K562 (cell line): Measurements from ENCODE around the gene STK24. TPM values are rescaled to one million over a fixed set of nuclear protein-coding genes. Genes with fewer than 3 reads are reported as not detected.
A peak's percentile ranks its signal among the peaks of the same experiment; 100 is the strongest.

Source experiments
- ATAC-seq: fragments of 200-7000 bp; cut with Tn5 transposase; 3 replicates; pipeline ENCODE4 v1.9.1; 2020; ENCODE audit warnings: moderate library complexity
- BruUV-seq: library from RNA; stranded (reverse); fragments of 400-500 nt; replicated peaks from 2 replicates; lab custom pipeline; 2021; lab: Mats Ljungman, UMichigan
- CTCF ChIA-PET: fragments of 300-600 bp; formaldehyde crosslinking; extraction: SDS; loops from one replicate; lab custom pipeline; 2021; ENCODE audit warnings: low intra/inter-chr PET ratio; lab: Yijun Ruan, JAX
- POLR2A ChIA-PET: fragments of 300-600, 350-650 bp; sonication (Branson Sonifier 250); formaldehyde crosslinking; extraction: SDS; loops from one replicate; lab custom pipeline; 2021; ENCODE audit warnings: antibody characterized with exemption, inconsistent platforms; lab: Yijun Ruan, JAX
- DNase-seq, 4 experiments: peaks; one replicate each; pipeline versions ENCODE4 v3.0.0 to v3.0.0-alpha.2; 2011 to 2018; ENCODE audit warnings: low spot score in 3 of 4, mixed read lengths in 3 of 4; ENCODE audit errors: extremely low read depth in 1 of 4
- FAIRE-seq: peaks from 2 replicates; lab custom pipeline; 2011; peaks lifted over from hg19 to GRCh38; lab: Jason Lieb, UNC
- H2AFZ ChIP-seq: 2 replicates; pipeline ENCODE4 v1.6.0; 2011; ENCODE audit warnings: low read depth, low read length, control low read depth, inconsistent platforms
- H3K27ac ChIP-seq: fragments of 200-600 bp; 3 replicates; pipeline ENCODE4 v1.8.0; 2011; ENCODE audit warnings: low read depth, mild to moderate bottlenecking, control low read depth, inconsistent platforms, low read length, moderate library complexity, mixed read lengths; ENCODE audit errors: extremely low read depth
- H3K27me3 ChIP-seq, 2 experiments: fragments of 300-600 bp in 1 of 2; 2 replicates in 1 of 2; 3 replicates in 1 of 2; pipeline versions ENCODE4 v1.6.0 to v1.8.0; 2011; ENCODE audit warnings: inconsistent platforms in 2 of 2, low read length in 2 of 2, mild to moderate bottlenecking in 1 of 2, mixed read lengths in 1 of 2, moderate library complexity in 1 of 2; ENCODE audit not compliant: control insufficient read depth in 2 of 2, insufficient read depth in 2 of 2
- H3K36me3 ChIP-seq: fragments of 300-600 bp; 3 replicates; pipeline ENCODE4 v1.8.0; 2011; ENCODE audit warnings: mild to moderate bottlenecking, low read length, inconsistent platforms; ENCODE audit not compliant: control insufficient read depth, insufficient read depth
- H3K4me1 ChIP-seq, 2 experiments: fragments of 200-600 bp in 1 of 2; replicated peaks in 1 of 2; 2 replicates in 1 of 2; 3 replicates in 1 of 2; pipeline versions ENCODE4 v1.5.1 to v1.8.0; 2011; ENCODE audit warnings: inconsistent platforms in 2 of 2, low read length in 2 of 2, mild to moderate bottlenecking in 1 of 2, mixed read lengths in 1 of 2, moderate library complexity in 1 of 2; ENCODE audit not compliant: control insufficient read depth in 2 of 2, insufficient read depth in 2 of 2
- H3K4me2 ChIP-seq: 2 replicates; pipeline ENCODE4 v1.6.1; 2011; ENCODE audit warnings: low read length, control low read depth, inconsistent platforms, mixed read lengths; ENCODE audit not compliant: insufficient read depth
- H3K4me3 ChIP-seq: fragments of 200-600 bp; sonication (generic), shearing (Covaris generic); 2 replicates; pipeline ENCODE4 v1.5.1; 2016; ENCODE audit warnings: control low read depth, inconsistent platforms
- H3K79me2 ChIP-seq: fragments of 200-600 bp; 3 replicates; pipeline ENCODE4 v1.8.0; 2011; ENCODE audit warnings: low read length, inconsistent platforms; ENCODE audit not compliant: control insufficient read depth, insufficient read depth
- H3K9ac ChIP-seq, 2 experiments: 2 replicates each; pipeline versions ENCODE4 v1.6.0 to v1.6.1; 2011; ENCODE audit warnings: low read depth in 2 of 2, low read length in 2 of 2, control low read depth in 1 of 2, inconsistent platforms in 1 of 2, mild to moderate bottlenecking in 1 of 2, mixed read lengths in 1 of 2; ENCODE audit not compliant: insufficient read depth in 1 of 2
- H3K9me1 ChIP-seq: one replicate; pipeline ENCODE4 v1.6.0; 2011; ENCODE audit warnings: inconsistent platforms, mild to moderate bottlenecking, low read length, moderate library complexity; ENCODE audit not compliant: control insufficient read depth, insufficient read depth
- H3K9me3 ChIP-seq: replicated peaks from 2 replicates; pipeline ENCODE4 v1.5.1; 2011; ENCODE audit warnings: low read depth, low read length, inconsistent platforms; ENCODE audit not compliant: control insufficient read depth, insufficient read depth
- H4K20me1 ChIP-seq: replicated peaks from 2 replicates; pipeline ENCODE4 v1.6.1; 2011; ENCODE audit warnings: low read length, inconsistent platforms, mixed read lengths; ENCODE audit not compliant: control insufficient read depth, insufficient read depth
- CREM ChIP-seq: IDR thresholded peaks from 2 replicates; pipeline ENCODE4 v1.6.1; 2014; ENCODE audit warnings: antibody characterized with exemption, low read depth
- EP300 ChIP-seq: IDR thresholded peaks from 2 replicates; pipeline ENCODE4 v1.6.1; 2012; ENCODE audit warnings: low read length, improper control_type of control experiment
- NUFIP1 ChIP-seq: fragments of 450-650 bp; IDR thresholded peaks from 2 replicates; pipeline ENCODE4 v1.6.1; 2018; ENCODE audit not compliant: partially characterized antibody
- RUNX1 ChIP-seq: sonication (generic); IDR thresholded peaks from 2 replicates; pipeline ENCODE4 v1.6.1; 2016; ENCODE audit warnings: antibody characterized with exemption, low read depth
- XRCC4 ChIP-seq: IDR thresholded peaks from one replicate; pipeline ENCODE4 v1.6.1; 2011; ENCODE audit not compliant: insufficient read depth, insufficient read length; ENCODE audit errors: extremely low read depth
- ZNF695 ChIP-seq: fragments of 450-650 bp; formaldehyde crosslinking; IDR thresholded peaks from 2 replicates; pipeline ENCODE4 v1.4.0; 2020; ENCODE audit warnings: mild to moderate bottlenecking, moderate library complexity
- ZNF766 ChIP-seq: fragments of 200-800 bp; sonication (Bioruptor generic); conservative IDR thresholded peaks from 2 replicates; pipeline ENCODE4 v1.6.1; 2016; ENCODE audit warnings: missing genetic modification characterization, missing compliant biosample characterization
- WGBS: fragments of 100-300 bp; shearing (Covaris generic); methylation state at CpG from one replicate; pipeline ENCODE4 v1.1.6; 2016; ENCODE audit warnings: low coverage, mixed read lengths; ENCODE audit not compliant: insufficient coverage; ENCODE audit errors: missing lambda C conversion rate; 5-methylcytosine and 5-hydroxymethylcytosine counted together
- in situ Hi-C: fragments of 300-500 bp; cut with MboI; formaldehyde crosslinking; loops from 4 replicates; pipeline ENCODE4 v1.15.0; 2018; ENCODE audit warnings: inconsistent platforms, mixed read lengths
- intact Hi-C: fragments of 100-400 bp; cut with micrococcal nuclease; formaldehyde crosslinking; loops from 2 replicates; pipeline ENCODE4 v1.14.2; 2022
- polyA plus RNA-seq, 8 experiments: library from polyadenylated mRNA; depleted of rRNA in 4 of 8; stranded (reverse) in 5 of 8; unstranded in 3 of 8; fragments of >200 nt; fragmentation: Nextera tagmentation in 2 of 8; fragmentation: Illumina TruSeq in 1 of 8; extraction: Ambion mirVana in 2 of 8; extraction: Trizol in 1 of 8; gene quantifications; 2 replicates each; pipeline versions ENCODE4 v1.2.1 to v1.2.3, GENCODE V29; 2011 to 2014; ENCODE audit warnings: inconsistent platforms in 1 of 8, missing spikeins in 1 of 8
- total RNA-seq, 7 experiments: library from RNA; depleted of rRNA in 6 of 7; stranded (reverse); fragments of >200 nt in 6 of 7; fragmentation: Illumina TruSeq in 2 of 7; extraction: Trizol in 2 of 7; gene quantifications; 2 replicates each; pipeline versions ENCODE4 v1.2.1 to v1.2.3, GENCODE V29; 2011 to 2021; ENCODE audit warnings: low replicate concordance in 1 of 7
- TF ChIP-seq, protein P1 (sequence below): sonication (generic); formaldehyde crosslinking; IDR thresholded peaks from 2 replicates; pipeline ENCODE4 v1.8.1; 2022; ENCODE audit warnings: missing genetic modification reagents
- TF ChIP-seq, protein P2 (sequence below): fragments of 450-650 bp; formaldehyde crosslinking; conservative IDR thresholded peaks from 2 replicates; pipeline ENCODE4 v1.4.0; 2022; ENCODE audit warnings: mild to moderate bottlenecking, missing genetic modification characterization
- TF ChIP-seq, protein P3 (sequence below): sonication (generic); formaldehyde crosslinking; IDR thresholded peaks from 2 replicates; pipeline ENCODE4 v1.9.0; 2022; ENCODE audit warnings: mild to moderate bottlenecking, missing genetic modification reagents
- TF ChIP-seq, protein P4 (sequence below): fragments of 250-450 bp; sonication (Bioruptor Pico); IDR thresholded peaks from 2 replicates; pipeline ENCODE4 v1.8.0; 2021; ENCODE audit warnings: borderline replicate concordance, mild to moderate bottlenecking, moderate library complexity; ENCODE audit not compliant: poor library complexity, severe bottlenecking
- TF ChIP-seq, protein P5 (sequence below): IDR thresholded peaks from 2 replicates; pipeline ENCODE4 v1.6.1; 2014; ENCODE audit warnings: antibody characterized with exemption

STK24 gene
- total and polyA plus RNA-seq, 9 of the 15 experiments (the other 6 are each of a cell fraction or from before 2014, with no cell fraction given) = 3.8 to 78.4 (median 28.2) TPM

DNA sequence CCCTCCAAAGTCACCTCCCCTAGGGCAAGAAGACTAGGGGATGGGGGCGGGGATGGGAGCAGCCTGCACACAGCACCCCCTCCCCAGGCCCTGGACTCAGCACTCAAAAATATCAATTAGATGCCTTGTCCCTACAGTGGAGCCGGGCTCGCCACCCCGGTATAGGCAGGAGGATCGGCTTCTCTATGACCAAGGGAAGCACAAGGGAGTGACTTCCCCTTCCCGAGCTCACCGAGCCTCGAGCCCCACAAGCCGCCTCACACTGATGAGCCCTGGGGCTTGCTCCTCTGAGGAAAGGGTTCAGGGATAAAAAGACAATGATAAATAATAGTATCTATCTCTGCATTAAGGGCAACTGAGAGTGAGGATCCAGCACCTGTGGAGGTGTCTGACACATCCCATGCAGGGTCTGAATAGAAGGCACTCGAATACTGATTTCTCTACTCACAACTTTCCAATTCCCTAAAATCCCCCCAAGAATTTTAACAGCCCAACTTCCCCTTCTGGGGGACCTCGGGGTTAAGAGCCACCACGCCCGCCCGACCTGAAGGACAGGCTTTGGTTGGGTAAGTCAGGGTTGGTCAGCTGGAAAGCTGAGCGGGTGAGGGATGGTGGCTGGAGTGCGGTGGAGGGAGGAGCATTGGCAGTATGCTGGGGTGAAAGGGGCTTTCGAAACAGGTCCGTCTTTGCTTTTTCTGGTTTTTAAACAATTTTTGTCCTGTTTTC, 51.3 kb downstream of the STK24 start:
- in situ Hi-C loops = no loop called here
- BruUV-seq = no TSS peak

More for the DNA sequence above, 51.3 kb downstream of the STK24 start:
- Histone ChIP-seq H3K9me1 (peaks cover 7% of the 10 kb centered on the region), H3K4me1 (peaks cover 0 to 12% of the 10 kb centered on the region in 2 experiments; a peak in 3 of 5 replicates), H3K79me2 (peaks cover 92% of the 10 kb centered on the region), H3K9ac (peak overlapping the region in 1 of 2 experiments; percentile 17; a peak in 1 of 4 replicates), H2AFZ (no peak overlapping the region), H3K4me2 (no peak overlapping the region), H3K36me3 (no peaks in the 10 kb centered on the region), H3K4me3 (no peak overlapping the region), H3K9me3 (no peaks in the 10 kb centered on the region), H3K27ac (no peak overlapping the region), H4K20me1 (peaks cover 35% of the 10 kb centered on the region), H3K27me3 (no peaks in the 10 kb centered on the region)
- DNase-seq (no peak), ATAC-seq (no peak), FAIRE-seq (no peak)
- POLR2A ChIA-PET = interaction anchor here (0.6 to 3.2 kb wide), 4 partner anchors 11 to 28 kb away, joined by 3 to 13 read pairs (median 4); no protein-coding TSS in a partner anchor
- 77% methylated on average over 10 of the region's 18 CpGs for WGBS
- TF ChIP-seq, protein P1, sequence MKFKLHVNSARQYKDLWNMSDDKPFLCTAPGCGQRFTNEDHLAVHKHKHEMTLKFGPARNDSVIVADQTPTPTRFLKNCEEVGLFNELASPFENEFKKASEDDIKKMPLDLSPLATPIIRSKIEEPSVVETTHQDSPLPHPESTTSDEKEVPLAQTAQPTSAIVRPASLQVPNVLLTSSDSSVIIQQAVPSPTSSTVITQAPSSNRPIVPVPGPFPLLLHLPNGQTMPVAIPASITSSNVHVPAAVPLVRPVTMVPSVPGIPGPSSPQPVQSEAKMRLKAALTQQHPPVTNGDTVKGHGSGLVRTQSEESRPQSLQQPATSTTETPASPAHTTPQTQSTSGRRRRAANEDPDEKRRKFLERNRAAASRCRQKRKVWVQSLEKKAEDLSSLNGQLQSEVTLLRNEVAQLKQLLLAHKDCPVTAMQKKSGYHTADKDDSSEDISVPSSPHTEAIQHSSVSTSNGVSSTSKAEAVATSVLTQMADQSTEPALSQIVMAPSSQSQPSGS = no peak
- TF ChIP-seq, protein P2, sequence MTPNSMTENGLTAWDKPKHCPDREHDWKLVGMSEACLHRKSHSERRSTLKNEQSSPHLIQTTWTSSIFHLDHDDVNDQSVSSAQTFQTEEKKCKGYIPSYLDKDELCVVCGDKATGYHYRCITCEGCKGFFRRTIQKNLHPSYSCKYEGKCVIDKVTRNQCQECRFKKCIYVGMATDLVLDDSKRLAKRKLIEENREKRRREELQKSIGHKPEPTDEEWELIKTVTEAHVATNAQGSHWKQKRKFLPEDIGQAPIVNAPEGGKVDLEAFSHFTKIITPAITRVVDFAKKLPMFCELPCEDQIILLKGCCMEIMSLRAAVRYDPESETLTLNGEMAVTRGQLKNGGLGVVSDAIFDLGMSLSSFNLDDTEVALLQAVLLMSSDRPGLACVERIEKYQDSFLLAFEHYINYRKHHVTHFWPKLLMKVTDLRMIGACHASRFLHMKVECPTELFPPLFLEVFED = no peak
- TF ChIP-seq, protein P3, sequence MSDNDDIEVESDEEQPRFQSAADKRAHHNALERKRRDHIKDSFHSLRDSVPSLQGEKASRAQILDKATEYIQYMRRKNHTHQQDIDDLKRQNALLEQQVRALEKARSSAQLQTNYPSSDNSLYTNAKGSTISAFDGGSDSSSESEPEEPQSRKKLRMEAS (CRISPR knock-in tag) = no peak
- TF ChIP-seq NUFIP1 = no peak
- no peak for TF ChIP-seq ZNF766 (CRISPR knock-in tag)
- TF ChIP-seq XRCC4 = no peak
- no peak for TF ChIP-seq ZNF695 (CRISPR knock-in tag)
- TF ChIP-seq EP300 = no peak
- no peak for TF ChIP-seq CREM
- TF ChIP-seq, protein P4, sequence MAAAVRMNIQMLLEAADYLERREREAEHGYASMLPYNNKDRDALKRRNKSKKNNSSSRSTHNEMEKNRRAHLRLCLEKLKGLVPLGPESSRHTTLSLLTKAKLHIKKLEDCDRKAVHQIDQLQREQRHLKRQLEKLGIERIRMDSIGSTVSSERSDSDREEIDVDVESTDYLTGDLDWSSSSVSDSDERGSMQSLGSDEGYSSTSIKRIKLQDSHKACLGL (CRISPR knock-in tag) = no peak
- TF ChIP-seq, protein P5, sequence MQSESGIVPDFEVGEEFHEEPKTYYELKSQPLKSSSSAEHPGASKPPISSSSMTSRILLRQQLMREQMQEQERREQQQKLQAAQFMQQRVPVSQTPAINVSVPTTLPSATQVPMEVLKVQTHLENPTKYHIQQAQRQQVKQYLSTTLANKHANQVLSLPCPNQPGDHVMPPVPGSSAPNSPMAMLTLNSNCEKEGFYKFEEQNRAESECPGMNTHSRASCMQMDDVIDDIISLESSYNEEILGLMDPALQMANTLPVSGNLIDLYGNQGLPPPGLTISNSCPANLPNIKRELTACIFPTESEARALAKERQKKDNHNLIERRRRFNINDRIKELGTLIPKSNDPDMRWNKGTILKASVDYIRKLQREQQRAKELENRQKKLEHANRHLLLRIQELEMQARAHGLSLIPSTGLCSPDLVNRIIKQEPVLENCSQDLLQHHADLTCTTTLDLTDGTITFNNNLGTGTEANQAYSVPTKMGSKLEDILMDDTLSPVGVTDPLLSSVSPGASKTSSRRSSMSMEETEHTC = no peak
- TF ChIP-seq RUNX1 = no peak
- intact Hi-C loops = no loop called here
- CTCF ChIA-PET = interaction anchor here (0.6 kb wide), 1 partner anchor 236 kb away, joined by 3 read pairs; no protein-coding TSS in a partner anchor
